Inflammatory macrophage treated with lipopolysaccharide for 4 hours (primary cell): ENCODE data around the gene GABRA5.
"Not testable (repeated sequence)": the region's sequence is repeated elsewhere in the genome, so short reads cannot be mapped to it uniquely, and the experiment has no call there.

ENCODE experiments used
- DNase-seq: peaks from one replicate; pipeline ENCODE4 v3.0.0-alpha.2; 2020

The GABRA5 gene

DNA sequence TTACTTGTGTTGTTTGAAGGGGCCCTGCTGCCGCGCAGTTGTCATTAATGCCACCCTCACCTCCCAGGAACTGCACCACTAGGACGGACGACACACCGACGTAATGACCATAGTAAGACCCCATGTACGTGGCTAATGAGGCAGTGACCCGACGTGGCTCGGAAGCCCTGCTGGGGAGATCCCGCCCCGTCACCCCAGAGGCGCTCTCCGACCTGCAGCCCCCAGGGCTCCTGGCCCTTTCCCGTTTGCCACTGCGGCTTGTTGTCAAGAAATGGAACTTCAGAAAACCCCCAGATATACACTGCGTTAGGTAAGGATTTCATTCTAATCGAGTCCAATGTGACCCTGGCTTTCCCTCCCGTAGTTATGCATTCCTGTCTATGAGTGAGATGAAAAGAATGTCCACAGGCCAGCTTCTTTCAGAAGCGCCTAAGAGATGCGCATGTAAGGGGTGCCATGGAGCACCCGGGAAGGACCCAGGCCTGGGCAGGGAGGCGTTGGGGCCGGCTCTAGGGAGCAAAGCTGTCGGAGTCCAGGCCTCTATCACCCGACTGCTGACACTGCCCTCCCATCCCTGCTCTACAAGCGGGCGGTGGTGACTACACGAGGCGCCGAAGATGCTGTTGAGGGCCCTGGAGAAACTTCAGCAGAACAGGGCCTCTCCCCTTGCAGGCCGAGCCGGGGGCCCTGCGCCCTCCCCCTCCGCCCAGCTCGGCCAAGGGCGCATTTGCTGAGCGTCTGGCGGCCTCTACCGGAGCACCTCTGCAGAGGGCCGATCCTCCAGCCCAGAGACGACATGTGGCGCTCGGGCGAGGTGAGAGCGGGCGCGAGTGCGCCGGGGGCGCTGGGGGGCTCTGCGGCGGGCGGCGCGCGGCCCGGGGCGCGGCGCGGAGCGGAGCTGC is at the start of gene GABRA5:
Gene GABRA5, plus strand, starts transcription at position 765 of the 902 bp plus-strand sequence. CDS start 2,187 bp downstream, outside the sequence.
- DNase-seq: no peak

DNA sequence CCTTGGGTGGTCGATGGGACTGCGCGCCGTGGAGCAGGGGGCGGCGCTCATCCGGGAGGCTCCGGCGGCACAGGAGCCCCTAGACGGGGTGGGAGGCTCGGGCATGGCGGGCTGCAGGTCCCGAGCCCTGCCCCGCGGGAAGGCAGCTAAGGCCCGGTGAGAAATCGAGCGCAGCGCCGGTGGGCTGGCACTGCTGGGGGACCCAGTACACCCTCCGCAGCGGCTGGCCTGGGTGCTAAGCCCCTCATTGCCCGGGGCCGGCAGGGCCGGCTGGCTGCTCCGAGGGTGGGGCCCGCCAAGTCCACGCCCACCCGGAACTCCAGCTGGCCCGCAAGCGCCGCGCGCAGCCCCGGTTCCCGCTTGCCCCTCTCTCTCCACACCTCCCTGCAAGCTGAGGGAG is 35.7 kb upstream of the GABRA5 start:
- not testable (repeated sequence) for DNase-seq

DNA sequence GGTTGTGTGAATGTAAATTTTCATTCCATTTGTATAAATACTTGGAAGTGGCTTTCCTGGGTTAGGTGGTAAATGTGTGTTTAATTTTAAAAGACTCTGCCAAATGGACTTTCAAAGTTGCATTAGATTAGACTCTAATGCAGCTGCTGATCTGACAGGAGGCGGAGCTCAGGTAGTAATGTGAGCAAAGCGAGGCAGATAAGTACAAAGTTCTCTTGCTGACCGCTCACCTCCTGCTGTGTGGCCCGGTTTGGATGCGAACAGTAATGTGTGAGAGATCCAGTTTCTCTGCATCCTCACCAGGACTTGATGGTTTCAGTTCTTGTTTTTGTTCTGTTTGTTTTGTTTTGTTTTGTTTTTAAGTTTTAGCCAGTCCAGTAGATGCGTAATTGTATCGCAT is 34.9 kb upstream of the GABRA5 start:
- DNase-seq: no peak

DNA sequence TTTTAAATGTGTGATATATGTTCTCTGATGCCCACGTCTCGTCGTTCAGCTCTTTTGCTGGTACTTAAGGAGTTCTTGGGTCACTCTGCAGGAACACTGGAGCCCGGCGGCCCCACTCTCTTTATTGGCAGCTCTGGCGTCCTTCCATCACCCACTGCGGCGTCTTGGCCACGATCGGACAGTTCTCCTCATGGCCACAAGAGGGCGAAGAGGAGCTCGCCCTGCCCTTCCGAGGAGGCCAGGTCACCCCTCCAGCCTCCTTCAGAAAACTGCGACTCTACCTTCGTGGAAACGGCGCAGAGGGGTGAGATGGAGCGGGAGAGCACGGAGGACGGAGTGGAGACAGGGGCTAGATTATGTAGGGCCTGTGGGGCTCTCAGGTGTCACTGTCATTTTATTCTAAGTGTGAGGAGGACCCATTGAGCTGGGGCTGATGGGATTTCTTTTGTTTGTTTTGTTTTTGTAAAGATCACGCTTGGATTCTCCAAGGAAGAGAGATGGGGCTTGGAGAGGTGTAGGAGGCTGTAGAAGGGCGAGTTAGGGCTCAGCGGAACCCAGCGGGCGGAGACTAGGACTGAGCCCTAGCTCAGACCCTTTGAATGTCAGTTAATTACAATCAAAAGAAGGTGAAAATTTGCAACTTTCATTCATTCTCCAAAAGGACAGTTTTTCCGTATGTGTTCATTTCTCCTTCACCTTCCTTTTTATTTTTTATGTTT is 28.0 kb upstream of the GABRA5 start:
- DNase-seq: peak; percentile 0

DNA sequence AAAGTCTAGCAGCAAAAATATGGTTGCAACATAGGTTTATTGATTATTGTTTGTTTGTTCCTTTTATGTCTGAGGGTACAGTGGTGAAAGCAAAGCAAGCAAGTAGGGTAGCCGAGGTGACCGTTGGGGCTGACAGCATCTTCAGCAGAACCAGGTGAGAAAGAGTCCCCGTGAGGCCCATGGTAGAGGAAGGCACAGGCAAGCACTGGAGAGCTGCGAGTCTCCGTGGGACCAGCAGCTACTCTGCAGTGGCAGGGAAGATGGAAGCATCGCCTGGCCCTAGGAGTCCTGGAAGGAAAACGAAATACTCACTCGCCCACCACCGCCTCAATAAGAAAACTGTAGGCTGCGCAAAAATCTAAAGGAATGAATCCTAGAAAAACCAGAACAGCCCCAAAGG is 25.3 kb upstream of the GABRA5 start:
- no peak for DNase-seq

DNA sequence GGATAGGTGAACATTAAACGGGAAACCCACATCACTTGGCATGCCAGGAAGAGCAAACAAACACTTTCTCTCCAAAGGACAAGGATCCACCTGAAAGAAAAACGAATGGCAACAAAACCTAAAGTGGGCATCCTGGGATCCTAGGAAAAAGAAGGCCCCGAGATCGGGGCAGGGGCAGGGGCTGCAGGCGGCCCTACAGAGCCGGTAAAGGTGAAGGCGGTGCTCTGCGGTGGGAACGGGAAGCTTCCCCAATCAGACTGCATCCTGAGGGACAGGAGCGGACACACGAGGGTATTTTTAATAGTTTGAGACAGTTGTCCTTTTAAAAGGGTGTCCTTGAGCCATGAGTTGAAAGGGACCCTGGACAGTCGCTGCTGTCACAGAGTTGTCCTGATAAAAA is 24.9 kb upstream of the GABRA5 start:
- DNase-seq: no peak

DNA sequence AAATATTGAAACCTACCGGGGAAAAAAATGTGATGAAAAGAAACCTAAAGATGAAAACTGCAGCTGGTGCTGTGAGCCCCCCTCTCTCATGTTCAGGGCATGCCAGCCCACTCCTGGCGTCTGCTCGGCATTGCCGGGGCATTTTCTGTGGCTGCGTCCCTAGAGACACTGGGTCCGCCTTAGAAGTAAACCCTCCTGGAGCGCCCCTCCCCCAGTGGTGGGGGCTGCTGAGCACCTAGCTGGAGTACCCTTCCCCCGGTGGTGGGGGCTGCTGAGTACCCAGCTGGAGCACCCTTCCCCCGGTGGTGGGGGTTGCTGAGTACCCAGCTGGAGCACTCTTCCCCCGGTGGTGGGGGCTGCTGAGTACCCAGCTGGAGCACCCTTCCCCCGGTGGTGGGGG is 24.5 kb upstream of the GABRA5 start:
- no peak for DNase-seq

DNA sequence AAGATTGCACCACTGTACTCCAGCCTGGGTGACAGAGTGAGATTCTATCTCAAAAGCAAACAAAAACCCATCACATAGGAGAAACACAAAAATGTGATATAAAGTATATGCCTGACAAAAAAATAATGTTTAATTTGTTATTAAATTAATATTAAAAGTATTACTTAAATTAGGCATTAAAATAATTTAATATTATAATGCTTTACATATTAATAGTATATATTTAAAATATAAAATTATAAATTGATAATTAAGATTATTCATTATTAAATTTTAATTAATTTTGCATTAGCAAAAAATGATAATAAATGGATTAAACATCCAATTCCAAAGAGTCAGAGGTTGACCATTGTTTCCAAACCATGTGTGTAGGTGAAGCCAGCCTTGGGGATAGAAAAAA is 22.0 kb upstream of the GABRA5 start:
- DNase-seq: no peak

DNA sequence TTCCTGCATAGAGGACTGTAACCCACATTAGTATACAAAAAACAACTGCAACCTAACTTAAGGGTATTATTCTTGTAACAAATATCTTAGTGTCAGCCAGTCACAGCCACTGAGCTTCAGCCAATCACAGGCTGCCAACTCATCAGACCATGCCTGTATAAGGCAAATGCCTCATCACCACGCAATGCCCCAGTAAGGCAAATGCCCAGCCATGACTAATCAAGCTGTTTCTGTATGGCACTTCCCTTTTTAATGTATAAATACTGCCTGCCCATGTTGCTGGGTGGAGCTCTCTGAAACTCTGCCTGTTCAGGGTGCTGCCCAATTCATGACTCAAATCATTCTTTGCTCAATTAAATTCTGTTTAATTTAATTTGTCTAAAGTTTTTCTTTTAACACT is 18.4 kb upstream of the GABRA5 start:
- DNase-seq: peak; percentile 2

DNA sequence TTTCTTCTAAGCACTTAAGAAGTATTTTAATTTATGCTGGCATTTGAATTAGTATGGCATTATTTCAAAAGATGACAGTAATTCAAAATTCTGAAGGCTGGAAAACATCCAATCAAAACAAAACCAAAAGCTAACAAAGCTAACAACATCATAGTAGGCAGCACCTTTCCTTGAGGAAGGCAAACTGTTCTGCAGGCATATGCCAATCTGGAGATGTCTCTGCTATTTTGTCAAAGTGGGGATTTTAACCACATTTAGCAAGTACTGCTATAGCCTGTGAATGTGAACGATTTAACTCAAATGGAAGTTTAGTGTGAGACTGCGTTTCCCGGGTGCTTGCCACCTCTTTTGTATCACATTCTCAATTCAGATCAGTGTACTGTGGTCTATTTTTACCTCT is 16.7 kb upstream of the GABRA5 start:
- no peak for DNase-seq

DNA sequence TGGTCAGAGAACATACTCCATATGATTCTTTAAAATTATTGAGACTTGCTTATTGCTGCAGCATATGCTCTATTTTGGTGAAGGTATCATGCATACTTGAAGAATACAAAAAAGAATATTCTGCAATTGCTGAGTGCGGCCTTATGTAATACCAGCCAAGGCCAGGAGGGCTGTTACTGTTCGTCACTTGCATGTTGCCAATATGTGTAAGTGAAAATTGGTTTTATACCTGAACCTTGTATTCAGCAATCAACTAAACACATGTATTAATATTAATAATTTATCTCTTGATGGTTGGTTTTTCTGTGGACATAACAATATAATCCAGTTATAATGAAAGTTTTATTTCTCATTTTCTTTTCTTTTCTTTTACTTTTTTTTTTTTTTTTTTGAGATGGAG is 13.9 kb upstream of the GABRA5 start:
- DNase-seq: no peak

DNA sequence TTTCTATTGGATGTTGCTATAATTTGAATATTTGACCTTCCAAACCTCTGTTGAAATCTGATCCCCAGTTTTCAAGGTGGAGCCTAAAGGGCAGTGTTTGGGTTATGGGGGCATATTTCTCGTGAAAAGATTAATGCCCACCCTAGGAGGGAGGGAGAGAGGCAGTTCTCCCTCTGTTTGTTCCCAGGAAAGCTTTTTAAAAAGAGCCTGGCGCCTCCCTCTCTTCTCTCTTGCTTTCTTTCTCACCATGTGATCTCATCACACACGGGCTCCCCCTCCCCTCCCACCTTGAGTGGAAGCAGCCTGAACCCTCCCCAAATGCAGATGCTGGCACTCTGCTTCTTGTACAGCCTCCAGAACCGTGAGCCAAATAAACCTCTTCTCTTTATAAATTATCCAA is 12.4 kb upstream of the GABRA5 start:
- no peak for DNase-seq

DNA sequence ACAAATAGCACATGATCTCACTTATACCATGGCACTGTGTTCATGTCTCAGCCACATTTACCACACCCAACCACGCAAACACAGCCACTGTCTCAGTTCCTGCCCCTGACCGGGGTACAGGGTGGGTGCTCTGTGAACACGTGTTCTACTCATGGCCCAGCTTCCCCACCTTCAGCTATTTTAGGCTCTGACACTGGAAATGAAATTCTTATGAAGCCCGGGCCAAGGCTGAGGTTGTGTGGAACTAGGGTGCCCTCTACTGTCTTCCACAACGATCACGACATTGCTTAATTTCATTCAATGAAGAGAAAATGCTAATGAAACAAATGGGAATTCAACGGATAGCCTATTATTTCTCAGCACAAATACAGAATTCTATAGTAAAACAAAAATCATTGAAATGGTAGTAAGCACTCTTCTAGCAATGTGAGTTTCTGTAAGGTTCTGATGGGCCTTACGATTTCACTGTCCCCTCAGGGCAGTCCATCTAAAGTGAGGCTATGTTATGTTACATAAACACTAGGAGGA is 2.1 kb upstream of the GABRA5 start:
- DNase-seq: peak; percentile 2

DNA sequence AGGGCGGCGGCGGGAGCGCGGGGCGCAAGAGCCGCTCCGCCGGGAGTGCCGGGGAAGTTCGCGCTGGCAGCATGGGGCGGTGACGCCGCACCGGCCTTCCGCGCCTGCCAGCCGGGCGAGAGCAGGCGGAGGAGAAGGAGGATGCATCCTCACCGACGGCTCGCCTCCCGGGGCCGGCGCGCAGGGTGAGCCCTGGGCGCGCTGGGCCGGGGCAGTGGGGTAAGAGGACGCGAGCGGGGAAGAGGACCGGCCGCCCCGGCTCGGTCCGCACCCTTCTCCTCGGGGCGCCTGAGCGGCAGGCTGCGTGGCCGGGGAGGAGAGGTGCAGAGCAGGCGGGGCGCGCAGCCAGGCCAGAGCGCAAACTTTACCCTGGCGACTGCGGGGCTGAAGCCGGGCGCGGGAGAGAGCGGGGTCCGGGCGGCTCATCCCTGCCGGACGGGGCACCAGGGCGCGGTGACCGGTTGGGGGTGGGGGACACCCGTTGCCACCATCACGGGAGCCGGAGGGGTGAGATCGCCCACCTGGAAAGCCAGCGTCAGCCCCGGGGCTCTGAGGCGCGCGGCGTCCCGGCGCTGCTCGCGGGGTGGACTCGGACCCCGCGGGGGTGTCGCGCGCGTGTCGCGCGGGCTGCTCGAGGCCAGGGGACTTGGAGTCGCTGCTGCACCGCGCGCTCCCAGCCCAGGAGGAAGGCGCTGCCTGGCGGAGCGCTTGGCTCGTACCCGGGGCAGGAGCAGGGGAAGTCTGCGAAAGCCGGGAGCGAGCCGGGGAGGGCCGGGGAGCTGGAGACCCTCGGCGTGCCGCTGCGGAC is 542 bp downstream of the GABRA5 start:
- no peak for DNase-seq

DNA sequence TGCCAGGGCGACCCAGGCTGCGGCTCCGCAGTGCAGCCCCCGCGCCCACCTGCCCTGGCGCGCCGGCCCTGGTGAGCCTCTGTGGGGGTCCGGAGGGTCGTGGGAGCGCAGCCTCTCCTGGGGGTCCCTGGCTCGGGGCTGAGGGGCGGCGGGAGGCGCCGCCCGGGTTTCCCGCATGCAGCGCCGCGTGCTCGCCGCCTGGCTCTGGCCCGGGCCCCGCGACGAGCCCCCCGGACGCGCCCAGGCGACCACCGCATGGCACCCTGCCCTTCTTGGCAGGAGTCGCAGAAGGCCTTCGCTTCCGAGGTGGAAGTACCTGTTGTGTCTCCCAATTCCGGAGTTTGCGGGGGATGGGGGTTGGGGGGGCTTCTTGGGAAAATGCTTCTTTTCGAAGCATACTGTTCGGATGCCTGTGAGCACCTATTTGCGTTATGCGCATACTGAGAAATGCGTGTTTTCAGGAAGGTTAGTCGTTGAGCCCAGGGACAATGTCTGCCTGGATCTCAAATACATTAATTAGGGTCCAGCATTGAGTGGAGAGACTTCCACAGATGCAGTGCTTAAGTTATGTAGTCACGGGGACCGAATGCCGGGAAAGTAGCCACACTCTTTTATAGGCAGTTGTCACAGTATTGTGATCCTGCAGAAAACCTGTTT is 1.3 kb downstream of the GABRA5 start:
- no peak for DNase-seq

DNA sequence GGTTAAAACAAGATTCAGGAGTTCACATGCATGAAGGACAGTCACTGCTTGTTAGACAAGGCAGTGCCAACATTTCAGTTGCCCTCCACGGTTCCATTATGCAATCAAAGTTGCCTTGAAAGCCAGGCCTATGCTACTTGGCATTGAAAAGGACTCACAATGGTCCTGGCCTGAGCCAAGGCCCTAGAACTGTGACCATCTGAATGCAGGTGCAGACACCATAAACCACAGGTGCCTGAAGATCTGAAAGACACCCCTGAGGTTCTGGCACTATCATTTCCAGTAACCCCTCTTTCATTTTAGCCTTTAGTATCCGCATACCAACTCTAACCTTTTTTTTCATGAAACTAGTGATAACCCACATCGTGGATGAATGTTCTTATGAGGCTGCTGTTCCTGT is 2.8 kb downstream of the GABRA5 start:
- DNase-seq: no peak

DNA sequence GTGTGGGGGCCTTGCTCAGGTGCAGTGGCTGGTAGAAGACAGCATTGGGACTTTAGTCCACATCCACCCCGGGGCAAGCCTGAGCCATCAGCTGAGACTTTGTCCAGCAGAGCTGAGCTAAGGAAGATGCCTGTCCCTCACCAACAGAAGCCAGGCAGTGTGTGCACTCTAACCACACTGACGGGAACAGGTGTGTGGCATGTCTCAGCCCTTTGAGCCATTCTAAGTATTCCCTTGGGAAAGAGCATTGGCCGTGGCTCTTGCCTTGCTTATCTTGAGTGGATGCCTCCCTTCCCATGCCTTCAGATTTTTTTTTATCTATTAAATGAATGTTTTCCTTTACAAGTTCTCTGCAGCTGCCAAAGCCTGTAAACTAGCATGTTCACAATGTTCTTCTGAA is 3.5 kb downstream of the GABRA5 start:
- no peak for DNase-seq

DNA sequence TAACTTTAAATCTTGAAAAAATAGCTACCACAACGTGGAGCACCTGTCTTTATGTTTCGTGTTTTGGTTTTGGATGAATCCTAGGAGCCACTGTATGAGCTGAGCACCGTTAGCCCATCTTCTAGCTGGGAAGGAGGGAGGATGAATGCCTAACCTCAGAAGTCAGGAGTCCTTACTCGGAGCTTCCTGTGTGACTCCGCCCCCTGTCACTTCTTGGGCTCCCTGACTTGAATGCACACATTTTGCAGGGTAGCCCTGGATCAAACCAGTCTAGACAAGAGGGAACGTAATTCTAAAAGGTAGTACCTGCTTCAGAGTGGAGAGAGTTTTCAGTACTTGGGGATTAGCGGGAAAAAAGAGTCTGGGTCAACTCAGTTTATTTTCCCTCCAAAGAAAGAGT is 5.3 kb downstream of the GABRA5 start:
- no peak for DNase-seq

DNA sequence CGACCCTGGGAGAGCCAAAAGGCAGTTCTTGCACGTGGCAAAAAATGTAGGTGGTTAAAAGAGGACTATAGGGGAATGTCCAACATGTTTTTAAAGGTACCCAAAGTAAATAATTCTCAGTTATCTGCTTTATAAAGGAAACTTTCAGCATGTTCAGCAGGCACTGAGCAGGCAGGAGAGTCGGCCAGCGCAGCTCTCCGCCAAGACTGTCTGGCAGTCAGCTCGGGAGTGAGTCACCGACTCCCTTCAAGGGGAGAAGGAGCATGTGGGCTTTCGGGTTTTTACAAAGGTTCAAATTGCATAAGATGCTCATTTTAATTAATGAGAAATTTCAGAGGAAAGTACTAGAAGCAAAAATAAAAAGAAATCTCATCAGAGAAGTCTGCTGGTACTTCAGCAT is 7.0 kb downstream of the GABRA5 start:
- DNase-seq: no peak

DNA sequence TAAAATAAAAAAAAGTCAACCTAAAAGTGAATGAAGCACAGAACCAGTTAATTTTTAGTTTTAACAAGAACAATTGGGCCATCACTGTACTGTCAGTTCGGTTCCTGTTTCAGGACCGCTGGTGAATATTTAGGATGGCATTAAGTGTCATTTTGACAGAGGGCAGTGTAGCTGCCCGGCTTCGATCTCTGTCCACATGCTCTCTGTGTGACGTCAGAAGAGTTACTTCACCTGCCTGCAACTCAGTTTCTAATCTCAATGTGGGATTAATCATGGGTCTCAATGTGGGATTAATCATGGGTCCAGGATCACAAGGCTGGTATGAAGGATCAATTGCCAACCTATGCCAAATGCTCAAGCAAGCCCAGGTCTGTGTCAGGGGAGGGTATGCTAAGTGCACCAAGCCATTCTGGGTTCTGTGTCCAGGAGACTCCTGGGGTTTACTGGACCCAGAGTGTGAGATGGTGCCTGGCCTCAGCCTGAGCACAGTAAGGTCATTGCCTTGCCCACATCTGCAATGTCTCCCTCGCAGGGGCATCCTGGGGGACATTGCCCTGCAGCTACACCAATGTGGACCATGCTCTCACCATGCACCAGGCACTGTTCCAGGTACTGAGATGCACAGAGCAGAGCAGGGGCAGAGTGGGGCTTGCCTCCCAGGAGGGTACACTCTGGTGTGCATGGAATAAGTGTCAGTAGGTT is 8.1 kb downstream of the GABRA5 start:
- no peak for DNase-seq

DNA sequence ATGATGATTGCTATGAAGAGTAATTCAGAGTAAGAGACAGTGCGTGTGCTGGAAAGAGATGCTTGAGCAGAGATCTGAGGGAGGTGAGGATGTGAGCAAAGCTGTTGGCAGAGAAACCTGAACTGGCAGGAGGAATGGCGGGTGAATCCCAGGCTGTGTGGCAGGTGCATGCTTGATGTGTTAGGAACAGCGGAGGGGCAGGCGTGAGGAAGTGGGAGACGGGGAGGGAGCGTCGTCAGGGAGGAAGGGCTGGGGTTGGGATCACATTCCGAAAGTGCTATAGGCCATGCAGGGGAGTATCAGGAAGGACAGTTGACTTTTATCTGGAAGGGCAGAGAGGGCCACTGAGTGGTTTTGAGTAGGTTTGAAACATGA is 8.6 kb downstream of the GABRA5 start:
- DNase-seq: no peak

DNA sequence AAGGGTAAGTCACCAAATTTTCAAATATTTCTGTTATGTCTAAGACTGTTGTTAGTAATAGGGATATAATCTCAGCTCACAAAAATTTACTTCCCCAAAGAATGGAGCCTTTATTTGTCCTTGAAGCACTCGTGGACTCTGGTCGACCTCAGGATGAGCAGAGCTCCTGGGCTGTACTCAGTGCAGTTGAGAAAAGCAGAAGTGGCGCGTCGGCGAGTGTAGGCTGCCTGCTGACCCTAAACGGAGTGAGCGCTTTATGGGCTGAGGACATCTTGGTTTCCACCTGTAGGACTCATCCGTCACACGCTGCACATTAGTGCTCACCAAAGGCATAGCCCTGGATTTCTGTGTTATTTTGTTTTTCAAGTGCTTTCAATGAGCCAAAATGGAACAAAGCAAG is 11.0 kb downstream of the GABRA5 start:
- no peak for DNase-seq
